Measurements from ENCODE around the gene FAN1. TPM values are rescaled to one million over a fixed set of nuclear protein-coding genes. Genes with fewer than 3 reads are reported as not detected.

The FAN1 gene
- total RNA-seq, 1 experiment from 2014 or later, result 28.2 TPM

DNA sequence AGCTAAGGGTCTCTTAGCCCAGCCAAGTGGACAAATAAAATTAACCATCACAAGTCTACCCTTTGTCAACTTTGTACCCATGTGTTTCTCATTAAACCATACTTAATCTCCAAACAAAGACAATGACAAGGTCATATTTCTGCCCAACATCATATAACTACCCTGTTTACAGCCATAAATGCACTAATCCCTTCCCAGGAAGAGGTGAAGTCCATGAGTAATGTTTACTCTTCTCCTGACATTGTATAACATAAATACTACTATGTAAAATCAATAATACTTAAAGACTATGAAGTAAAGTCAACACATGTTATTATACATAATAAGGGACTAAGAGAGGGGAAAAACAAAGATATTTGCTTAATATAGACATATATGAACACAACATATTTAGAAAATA is 38.5 kb upstream of the FAN1 start:
- H4K91ac ChIP-seq (ENCODE audit: insufficient read length, low read depth, low read length), result no peak overlapping the region
- TF ChIP-seq, protein P1, sequence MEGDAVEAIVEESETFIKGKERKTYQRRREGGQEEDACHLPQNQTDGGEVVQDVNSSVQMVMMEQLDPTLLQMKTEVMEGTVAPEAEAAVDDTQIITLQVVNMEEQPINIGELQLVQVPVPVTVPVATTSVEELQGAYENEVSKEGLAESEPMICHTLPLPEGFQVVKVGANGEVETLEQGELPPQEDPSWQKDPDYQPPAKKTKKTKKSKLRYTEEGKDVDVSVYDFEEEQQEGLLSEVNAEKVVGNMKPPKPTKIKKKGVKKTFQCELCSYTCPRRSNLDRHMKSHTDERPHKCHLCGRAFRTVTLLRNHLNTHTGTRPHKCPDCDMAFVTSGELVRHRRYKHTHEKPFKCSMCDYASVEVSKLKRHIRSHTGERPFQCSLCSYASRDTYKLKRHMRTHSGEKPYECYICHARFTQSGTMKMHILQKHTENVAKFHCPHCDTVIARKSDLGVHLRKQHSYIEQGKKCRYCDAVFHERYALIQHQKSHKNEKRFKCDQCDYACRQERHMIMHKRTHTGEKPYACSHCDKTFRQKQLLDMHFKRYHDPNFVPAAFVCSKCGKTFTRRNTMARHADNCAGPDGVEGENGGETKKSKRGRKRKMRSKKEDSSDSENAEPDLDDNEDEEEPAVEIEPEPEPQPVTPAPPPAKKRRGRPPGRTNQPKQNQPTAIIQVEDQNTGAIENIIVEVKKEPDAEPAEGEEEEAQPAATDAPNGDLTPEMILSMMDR (conservative IDR thresholded peaks at IDR 0.05), result no peak

More for the DNA sequence above, 38.5 kb upstream of the FAN1 start:
- Mint-ChIP-seq H3K27me3 (ENCODE audit: low read depth) (no peaks in the 10 kb centered on the region), H3K4me1 (peaks cover 1 to 2% of the 10 kb centered on the region in 2 experiments; a peak in 2 of 4 replicates), H3K9me3 (no peaks in the 10 kb centered on the region), H3K4me3 (no peak overlapping the region), H3K27ac (no peak overlapping the region), H3K36me3 (ENCODE audit: insufficient read depth in 1 of 3, low read depth in 3 of 3) (no peaks in the 10 kb centered on the region)
- Histone ChIP-seq H3K4me1 (ENCODE audit: insufficient read depth, low read length) (no peaks in the 10 kb centered on the region), H3K9ac (ENCODE audit: extremely low read depth, insufficient read length, low read length) (no peak overlapping the region), H2BK12ac (ENCODE audit: insufficient read length, low read depth, low read length) (no peak overlapping the region), H3K14ac (ENCODE audit: insufficient read depth, low read length) (no peak overlapping the region), H3K4ac (ENCODE audit: low read depth, low read length) (no peak overlapping the region), H3K27ac (ENCODE audit: insufficient read length, low read depth, low read length) (no peak overlapping the region), H3K79me1 (ENCODE audit: insufficient read depth, low read depth, low read length, poor library complexity, severe bottlenecking) (no peaks in the 10 kb centered on the region), H2BK120ac (ENCODE audit: low read depth, low read length, poor library complexity, severe bottlenecking) (no peak overlapping the region), H2AK5ac (ENCODE audit: insufficient read length, low read length) (no peak overlapping the region), H2BK15ac (ENCODE audit: low read depth, low read length) (no peak overlapping the region), H3K79me2 (ENCODE audit: insufficient read depth, low read length) (no peaks in the 10 kb centered on the region), H3K56ac (ENCODE audit: insufficient read length, low read depth, low read length) (no peak overlapping the region), H3T11ph (ENCODE audit: low read length) (no peak overlapping the region), H2BK20ac (ENCODE audit: low read depth, low read length, poor library complexity, severe bottlenecking) (no peak overlapping the region), H3K27me3 (ENCODE audit: insufficient read depth, low read length) (no peaks in the 10 kb centered on the region), H3K9me3 (ENCODE audit: control insufficient read depth, low read depth, low read length) (no peaks in the 10 kb centered on the region), H4K5ac (ENCODE audit: insufficient read length, low read depth, low read length) (no peak overlapping the region), H4K8ac (replicated peaks; ENCODE audit: insufficient read length, low read depth, low read length) (no peak overlapping the region), H4K20me1 (ENCODE audit: control insufficient read depth, insufficient read depth, insufficient read length) (no peaks in the 10 kb centered on the region), H2BK5ac (ENCODE audit: insufficient read length, low read length) (no peak overlapping the region), H3K23ac (ENCODE audit: insufficient read length, low read depth, low read length) (no peak overlapping the region), H3K18ac (ENCODE audit: insufficient read length, low read depth, low read length) (no peak overlapping the region), H3K23me2 (ENCODE audit: insufficient read length, low read depth, low read length, poor library complexity, severe bottlenecking) (no peaks in the 10 kb centered on the region), H2AFZ (ENCODE audit: low read length) (no peak overlapping the region), H3K4me2 (ENCODE audit: insufficient read depth, insufficient read length, low read length) (no peak overlapping the region)
- no peak for DNase-seq

Data from H9 (cell line).